Endometrial microvascular endothelial cells (primary cell): Measurements from ENCODE around the gene PRKACB. TPM values are rescaled to one million over a fixed set of nuclear protein-coding genes. Genes with fewer than 3 reads are reported as not detected.

Source experiments
- in situ Hi-C: cut with HindIII; loops from 2 replicates; pipeline ENCODE4 v1.10.0; 2017; ENCODE audit warnings: low sequenced_read_pairs, low pct_unique_long_range_greater_than_20kb; ENCODE audit errors: inconsistent ontology term
- total RNA-seq: library from RNA; depleted of rRNA; stranded (reverse); fragments of >200 nt; gene quantifications from one replicate; pipeline ENCODE4 v1.2.3, GENCODE V29; 2015; ENCODE audit errors: inconsistent ontology term

The PRKACB gene
- total RNA-seq, 1 donor from 2014 or later, result 95.0 TPM

DNA sequence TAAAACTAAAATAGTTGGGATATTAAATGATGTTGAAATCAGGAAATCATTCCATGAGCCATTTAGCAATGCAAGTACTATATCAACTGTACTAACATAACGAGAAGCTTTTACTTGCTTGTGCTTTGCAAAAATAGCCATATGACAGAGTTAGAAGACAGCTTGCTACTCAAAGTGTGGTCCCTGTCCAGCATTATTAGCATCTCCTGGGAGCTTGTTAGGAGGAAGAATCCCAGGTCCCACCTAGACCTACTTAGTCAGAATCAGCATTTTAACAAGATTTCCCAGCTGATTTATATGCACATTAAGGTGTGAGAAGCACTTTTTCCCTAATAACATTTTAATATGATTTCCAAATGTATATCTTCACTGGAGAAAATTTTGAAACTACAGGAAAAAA, 4.7 kb downstream of the PRKACB start:
- in situ Hi-C loops, result no loop called here

DNA sequence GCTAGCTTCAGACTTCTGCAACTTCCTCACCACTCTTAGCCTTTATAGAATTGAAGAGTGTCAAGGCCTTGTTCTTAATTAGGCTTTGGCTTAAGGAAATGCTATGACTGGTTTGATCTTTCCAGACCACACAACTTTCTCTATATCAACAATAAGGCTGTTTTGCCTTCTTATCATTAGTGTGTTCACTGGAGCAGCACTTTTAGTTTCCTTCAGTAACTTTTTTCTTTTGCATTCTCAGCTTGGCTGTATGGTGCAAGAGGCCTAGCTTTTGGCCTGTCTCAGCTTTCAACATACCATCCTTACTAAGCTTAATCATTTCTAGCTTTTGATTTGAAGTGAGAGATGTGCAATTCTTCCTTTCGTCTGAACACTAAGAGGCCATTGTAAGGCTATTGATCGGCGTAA, 8.6 kb downstream of the PRKACB start:
- in situ Hi-C loops, result no loop called here

DNA sequence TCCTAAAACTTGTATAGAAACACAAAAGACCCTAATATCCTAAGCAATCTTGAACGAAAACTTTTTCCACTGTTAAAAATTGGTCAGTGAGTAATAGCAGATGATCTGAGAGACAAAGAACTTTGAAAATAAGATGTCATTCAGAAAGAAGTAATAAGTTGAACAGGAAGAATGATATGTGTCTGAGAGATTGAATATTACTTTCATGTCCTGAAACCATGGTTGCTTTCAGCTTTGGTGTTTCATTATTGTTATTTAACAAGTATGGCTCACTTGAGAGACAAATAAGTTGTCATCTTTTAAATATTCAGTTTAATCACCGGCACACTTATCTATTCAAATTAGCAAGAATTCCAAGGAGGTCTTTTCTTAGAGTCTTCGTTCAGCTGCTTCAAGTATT, 11.4 kb downstream of the PRKACB start:
- in situ Hi-C loops, result no loop called here

DNA sequence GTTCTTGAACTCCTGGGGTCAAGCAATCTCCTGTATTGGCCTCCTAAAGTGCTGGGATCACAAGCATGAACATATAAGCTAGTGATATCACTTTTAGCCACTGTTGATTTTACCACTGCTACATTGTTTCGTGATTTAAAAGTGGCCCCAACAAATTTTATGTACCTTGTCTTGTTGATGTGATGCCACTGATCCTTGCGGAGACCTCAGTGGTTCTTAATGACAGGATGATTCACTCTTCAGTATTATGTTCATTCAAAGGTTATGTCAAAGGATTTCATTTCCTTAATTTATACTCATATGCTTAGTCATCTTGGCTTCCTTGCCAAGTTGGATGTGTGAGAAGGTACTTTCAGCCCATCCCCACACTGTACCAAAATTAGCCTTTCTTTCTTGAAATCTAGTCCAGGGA, 12.1 kb downstream of the PRKACB start:
- in situ Hi-C loops, result no loop called here

DNA sequence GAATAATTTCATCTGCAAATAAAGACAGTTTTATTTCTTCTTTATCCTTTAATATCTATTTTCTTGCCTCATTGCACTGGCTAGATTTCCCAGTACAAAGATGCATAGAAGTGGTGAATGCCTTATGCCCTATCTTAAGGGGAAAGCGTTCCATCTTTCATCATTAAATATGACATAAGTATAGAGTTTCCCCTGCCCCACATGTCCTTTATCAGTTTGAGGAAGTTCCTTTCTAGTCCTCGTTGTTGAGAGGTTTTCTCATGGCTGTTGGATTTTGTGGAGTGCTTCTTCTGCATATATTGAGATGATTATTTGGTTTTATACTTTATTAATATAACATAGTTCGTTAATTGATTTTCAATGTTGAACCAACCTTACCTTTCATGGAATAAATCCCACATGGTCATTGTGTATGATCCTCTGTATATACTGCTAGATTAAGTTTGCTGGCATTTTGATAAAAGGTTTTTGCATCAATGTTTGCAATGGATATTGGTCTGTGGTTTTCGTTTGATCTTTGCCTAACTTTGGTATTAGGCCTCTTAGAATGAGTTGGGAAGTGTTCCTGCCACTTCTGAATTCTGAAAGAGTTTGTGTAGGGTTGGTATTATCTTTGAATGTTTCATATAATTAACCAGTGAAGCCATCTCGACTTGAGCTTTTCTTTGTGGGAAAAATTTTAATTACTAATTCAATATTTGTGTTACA, 15.6 kb downstream of the PRKACB start:
- in situ Hi-C loops, result no loop called here

DNA sequence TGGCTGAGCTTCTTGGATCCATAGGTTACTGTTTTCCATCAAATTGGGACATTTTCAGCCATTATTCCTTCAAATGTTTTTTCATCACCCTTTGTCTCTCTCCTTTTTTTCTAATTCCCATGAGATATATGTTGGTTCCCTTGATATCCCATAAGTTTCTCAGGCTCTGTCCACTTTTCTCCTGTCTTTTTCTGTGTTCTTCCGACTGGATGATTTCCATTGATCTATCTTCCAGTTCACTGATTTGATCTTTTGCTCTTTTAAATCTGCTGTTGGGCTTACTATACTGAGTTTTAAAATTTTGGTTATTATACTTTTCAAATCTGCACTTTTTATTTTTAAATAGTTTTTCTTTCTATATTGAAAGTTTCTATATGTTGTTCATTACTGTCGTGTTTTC, 18.2 kb downstream of the PRKACB start:
- in situ Hi-C loops, result no loop called here

DNA sequence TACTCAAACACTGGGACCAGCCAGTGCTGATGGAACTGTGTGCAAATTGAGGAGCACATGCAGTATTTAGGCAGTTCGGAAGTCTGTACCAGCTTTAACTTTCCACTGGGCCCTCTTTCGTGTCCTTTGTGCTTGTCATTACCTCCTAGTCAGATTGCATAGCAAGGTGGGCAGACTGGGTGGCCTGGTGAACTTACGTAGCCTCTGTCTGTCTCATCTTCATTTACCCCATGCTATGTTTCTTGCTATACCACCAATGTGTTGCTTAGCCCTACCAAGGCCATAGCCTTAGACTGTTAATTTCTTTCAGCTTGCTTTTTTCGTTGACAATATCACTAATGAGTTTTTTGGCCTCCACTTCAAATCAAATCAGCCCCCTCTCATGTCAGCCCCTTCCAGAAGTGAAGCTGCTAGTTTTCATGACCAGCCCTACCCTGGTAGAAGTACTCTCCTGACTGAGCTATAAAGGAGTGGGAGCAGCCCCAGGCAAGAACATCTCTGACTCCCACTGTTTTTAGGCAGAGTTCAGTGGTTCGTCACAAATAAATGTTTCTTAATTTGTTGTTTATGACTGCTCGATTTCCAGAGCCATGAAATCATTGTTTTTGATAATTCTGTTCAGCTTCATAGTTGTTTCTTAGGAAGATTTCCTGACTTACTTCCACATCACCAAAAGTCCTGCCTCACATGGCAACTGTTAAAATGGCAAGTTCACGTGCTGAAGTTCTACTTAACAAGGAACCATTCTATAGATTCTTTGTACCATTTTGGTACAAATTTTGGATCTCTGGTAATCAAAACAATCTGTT, 19.3 kb downstream of the PRKACB start:
- in situ Hi-C loops, result no loop called here

DNA sequence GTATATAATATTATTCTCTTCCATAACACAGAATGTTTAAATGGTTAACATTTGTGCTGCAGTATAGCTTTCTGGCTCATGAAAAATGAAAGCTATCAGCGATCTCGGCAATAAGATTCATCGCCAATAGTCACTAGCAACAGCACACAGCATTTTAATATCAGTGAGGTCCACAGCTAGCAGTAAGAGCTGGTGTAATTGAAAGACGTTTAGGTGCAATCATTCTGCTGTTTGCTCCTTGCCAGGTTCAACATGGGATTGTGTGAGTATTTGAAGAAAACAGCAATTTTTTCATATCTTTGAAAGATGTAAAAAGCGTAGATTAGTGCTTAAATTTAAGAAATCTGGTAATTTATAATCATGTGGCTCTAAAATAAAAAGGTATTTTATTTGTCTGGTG, 20.1 kb downstream of the PRKACB start:
- in situ Hi-C loops, result no loop called here

DNA sequence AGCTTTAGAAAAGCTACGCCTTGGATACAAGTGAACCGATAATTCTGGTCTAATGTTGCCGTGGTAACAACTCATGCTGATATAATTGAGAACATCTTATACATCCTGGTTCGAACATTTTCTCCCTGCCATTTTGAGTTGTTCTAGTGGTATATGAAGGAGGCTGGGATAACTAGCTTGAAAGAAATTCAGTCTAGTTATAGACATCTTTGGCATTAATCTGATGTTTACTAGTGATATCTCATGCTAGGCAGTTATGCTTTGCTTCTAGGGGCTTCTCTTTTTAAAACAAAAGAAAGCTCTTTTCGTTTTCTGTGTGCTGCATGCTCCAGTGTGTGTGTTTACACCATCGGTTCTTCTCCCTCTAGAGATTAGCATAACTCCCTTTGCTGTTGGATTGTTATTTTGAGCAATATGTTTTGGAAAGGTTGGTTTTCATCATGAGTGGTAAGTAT, 20.5 kb downstream of the PRKACB start:
- in situ Hi-C loops, result no loop called here

DNA sequence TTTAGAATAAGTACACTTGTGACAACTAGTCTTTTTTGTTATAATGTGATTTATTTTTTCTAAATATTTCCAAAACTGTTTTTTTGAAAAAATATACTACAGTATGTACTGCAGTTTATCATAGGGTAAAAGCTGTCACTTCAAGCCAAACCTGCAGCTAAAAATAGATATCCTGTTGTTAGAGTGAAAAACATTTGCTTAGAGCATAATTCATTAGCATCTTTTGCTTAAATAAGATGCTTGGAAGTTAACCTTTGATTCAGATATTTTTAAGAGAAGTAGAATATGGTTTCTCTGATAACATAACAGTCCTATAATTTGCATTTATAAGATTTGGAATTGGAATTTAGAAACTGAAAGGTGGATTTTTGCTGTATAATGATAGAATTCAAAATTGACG, 21.5 kb downstream of the PRKACB start:
- in situ Hi-C loops, result no loop called here

DNA sequence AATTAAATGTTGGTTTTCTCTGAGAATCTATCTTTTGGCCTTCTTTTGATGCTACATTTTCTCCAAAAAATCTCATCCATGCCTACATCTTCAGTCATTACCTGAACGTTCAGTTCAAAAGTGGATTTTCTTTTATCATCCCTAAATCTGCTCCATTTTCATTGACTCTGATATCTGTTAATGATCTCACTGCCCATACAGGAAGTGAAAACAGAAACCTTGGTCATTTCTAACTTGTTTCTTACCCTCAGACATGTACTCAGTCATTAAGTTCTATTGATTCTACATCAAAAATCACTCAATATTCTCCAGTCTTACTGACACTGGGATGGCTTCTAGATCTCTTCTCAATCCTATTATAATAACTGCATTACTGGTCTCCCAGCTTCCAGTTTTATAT, 22.7 kb downstream of the PRKACB start:
- in situ Hi-C loops, result no loop called here

DNA sequence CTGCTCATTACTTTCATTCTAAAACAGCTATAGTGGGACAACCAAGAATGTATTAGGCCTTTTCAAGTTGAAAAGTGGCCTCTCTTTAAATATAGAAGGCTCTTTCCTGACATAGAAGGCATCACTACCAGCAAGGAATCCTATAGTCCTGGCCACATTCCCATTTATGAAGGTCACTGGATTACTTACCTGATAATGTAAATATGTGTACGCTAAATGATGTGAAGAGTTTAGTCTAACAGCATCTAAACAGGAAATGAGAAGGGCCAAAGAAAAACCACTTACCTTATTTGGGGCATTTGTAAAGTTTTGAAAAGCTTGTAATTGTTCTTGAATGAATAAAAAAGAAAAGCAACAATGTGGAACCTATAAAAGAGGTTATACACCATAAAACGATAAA, 24.7 kb downstream of the PRKACB start:
- in situ Hi-C loops, result no loop called here

DNA sequence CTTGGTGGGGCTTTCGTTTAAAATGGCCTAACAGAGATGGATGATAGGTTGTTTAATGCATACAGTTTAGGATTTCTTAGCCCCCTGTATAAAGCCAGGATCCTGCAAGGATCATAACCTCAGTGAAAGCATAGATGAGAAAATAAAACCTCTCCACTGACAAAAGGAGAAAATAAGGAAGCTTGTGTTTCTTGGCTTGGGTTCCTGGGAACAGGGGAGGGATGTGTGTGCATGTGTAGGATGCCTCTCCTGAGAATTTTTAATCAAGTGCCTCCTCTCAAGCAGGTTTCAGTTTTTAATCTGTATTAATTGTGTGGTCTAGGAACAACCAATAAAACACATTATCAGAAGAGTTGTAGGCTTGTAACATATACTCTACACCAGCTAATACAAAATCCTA, 26.1 kb downstream of the PRKACB start:
- in situ Hi-C loops, result no loop called here

DNA sequence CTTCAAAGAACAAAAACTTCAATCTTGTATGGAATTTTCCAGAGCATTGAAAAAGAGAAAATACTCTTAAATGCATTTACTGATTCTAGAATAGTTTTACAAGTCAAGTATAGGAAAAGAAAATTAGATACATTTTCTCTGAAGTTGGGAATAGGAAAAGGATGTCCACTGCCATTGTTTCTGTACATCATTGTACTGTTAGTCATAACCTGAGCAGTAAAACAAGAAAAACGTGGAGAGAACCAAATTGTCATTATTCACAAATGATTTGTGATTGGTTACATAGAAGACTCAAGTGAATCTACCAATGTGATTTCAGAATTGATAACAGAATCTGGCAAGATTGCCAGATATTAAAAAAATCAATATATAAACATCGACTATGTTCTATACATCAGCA, 27.4 kb downstream of the PRKACB start:
- in situ Hi-C loops, result no loop called here

DNA sequence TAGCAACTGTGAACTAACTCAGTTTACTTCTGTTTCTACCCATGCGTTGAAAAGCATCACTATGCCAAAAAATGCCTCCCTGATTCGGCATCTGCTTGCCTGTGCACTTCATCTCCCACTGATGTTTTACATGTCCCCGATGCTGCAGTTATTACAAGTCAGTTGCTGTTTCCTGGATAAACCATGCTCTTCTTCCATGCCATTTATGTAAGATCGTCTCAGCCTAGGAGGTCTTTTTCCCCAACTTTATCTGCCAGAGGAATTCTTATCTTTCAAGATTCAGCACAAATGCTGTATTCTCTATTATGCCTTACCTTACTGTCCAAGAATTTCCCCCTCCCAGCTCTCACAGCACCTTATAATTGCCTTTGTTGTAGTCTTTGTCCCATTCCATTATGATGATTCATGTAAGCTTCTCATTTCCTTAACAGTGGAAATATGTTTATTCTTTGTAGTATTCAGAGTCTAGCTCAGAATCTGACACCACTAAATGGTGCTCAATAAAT, 30.0 kb downstream of the PRKACB start:
- in situ Hi-C loops, result no loop called here

DNA sequence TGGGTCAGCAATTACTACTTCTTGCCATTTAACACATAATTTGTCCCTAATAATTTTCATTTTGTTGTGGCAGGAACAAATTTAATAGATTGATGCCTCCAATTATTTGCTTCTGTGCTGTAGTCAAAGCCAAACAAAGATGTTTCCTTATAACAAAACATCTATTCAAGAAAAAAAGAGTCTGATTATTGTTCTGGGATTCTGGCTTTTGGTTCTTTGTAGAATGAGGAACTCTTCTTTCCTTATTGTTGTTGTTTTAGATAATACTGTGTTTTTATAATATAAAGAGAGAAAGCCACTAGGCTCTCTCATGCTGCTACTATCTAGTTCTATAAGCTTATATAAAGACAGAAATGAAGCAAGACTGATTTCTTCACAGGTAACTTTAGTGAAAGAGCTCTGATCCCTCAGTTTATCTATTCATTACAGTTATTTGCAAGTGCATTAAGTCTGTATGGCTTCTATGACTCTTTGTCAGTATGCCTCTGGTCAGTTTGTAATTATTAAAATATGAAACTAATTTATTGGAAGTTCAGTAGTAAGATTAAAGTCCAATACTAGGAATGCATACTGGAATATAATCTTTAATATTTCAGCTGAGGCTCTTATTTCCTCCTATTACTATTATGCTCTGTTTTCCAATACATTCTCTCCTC, 37.4 kb downstream of the PRKACB start:
- in situ Hi-C loops, result no loop called here

DNA sequence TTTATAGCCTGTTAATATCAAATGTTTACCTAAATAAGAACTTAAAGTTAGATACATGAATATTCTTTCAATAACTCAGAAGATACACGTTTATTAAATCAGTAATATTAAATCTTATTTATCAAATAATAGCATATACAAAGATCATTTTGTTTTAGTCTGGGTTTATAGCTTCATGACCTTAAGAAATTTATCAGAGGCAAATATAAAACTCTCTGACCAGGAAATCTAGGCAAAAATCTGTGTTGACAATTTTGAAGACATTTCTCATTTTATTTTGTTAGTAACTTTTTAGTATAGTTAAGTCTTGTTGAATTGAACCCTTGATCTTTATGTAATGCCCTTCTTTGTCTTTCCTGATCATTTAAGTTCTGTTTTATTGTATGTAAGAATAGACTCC, 46.4 kb downstream of the PRKACB start:
- in situ Hi-C loops, result no loop called here

DNA sequence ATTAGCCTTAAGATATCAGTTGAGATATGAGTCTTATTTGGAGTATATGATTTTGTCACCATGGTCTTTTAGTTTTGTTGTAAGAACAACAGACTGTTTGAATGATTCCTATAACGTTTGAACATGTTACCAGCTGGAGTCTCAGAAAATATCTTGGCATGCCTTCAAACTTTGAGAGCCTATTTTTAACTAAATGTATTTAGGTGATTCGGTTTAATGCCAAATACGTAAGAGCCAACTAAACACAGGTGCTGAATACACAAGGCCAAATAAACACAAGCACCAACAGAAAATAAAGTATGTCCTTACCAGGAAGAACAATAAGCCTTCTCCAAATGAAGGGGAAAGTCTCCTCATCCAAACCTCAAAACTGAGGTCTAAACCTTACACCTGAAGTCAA, 48.6 kb downstream of the PRKACB start:
- in situ Hi-C loops, result no loop called here

DNA sequence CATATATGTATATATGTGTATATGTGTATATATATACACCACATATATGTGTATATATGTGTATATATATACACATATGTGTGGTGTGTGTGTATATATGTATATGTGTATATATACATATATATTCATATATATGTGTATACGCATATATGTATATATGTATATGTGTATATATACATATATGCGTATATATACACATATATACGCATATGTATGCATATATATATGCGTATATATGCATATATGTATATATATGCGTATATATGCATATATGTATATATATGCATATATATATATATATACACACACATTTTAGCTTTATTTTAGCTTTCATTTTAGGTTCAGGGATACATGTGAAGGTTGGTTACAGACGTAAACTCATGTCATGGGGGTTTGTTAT, 54.8 kb downstream of the PRKACB start:
- in situ Hi-C loops, result no loop called here

DNA sequence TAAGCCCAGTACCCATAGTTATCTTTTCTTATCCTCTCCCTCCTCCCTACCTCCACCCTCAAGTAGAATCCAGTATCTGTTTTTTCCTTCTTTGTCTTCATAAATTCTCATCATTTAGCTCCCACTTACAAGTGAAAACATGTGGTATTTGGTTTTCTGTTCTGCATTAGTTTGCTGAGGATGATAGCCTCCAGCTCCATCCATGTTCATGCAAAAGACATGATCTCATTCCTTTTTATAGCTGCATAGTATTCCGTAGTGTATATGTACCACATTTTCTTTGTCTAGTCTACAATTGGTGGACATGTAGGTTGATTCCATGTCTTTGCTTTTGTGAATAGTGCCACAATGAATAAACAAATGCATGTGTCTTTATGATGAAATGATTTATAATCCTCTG, 55.2 kb downstream of the PRKACB start:
- in situ Hi-C loops, result no loop called here
